Ovary (tissue), 9 donors: Measurements from ENCODE around the gene UCK2. TPM values are rescaled to one million over a fixed set of nuclear protein-coding genes. Genes with fewer than 3 reads are reported as not detected.
"Not testable (repeated sequence)": the region's sequence is repeated elsewhere in the genome, so short reads cannot be mapped to it uniquely, and the experiment has no call there.

ENCODE experiments used
- DNase-seq, 5 donors: peaks; one replicate each; pipeline ENCODE4 v3.0.0-alpha.2; 2019 to 2020
- H3K27ac ChIP-seq, 2 donors: fragments of 200-600 bp; one replicate each; pipeline versions ENCODE4 v1.5.1 to v1.8.0; 2019 to 2022
- H3K27me3 ChIP-seq: fragments of 200-600 bp; one replicate; pipeline ENCODE4 v1.8.0; 2022
- H3K36me3 ChIP-seq: fragments of 200-600 bp; sonication (generic); one replicate; pipeline ENCODE4 v1.5.1; 2019
- H3K4me1 ChIP-seq: one replicate; pipeline ENCODE4 v1.8.1; 2013; ENCODE audit warnings: mild to moderate bottlenecking, moderate library complexity; ENCODE audit not compliant: insufficient read depth
- H3K4me3 ChIP-seq: fragments of 200-600 bp; sonication (generic); one replicate; pipeline ENCODE4 v1.5.1; 2017
- H3K9me3 ChIP-seq, 2 donors: fragments of 200-600 bp in 1 of 2; sonication (generic) in 1 of 2; one replicate each; pipeline versions ENCODE4 v1.5.1 to v1.8.1; 2013 to 2019; ENCODE audit warnings: mild to moderate bottlenecking in 1 of 2, moderate library complexity in 1 of 2
- CTCF ChIP-seq, 3 donors: fragments of 450-650 bp in 2 of 3; fragments of 200-600 bp in 1 of 3; IDR thresholded peaks; one replicate each; pipeline versions ENCODE4 v1.5.1 to v1.8.0; 2016 to 2022; ENCODE audit warnings: antibody characterized with exemption in 3 of 3, mild to moderate bottlenecking in 1 of 3
- EP300 ChIP-seq: sonication (generic); formaldehyde crosslinking; IDR thresholded peaks from one replicate; pipeline ENCODE4 v1.6.1; 2017; ENCODE audit warnings: antibody characterized with exemption
- POLR2A ChIP-seq: fragments of 450-650 bp; IDR thresholded peaks from one replicate; pipeline ENCODE4 v1.6.1; 2017; ENCODE audit warnings: antibody characterized with exemption, mild to moderate bottlenecking, moderate library complexity
- WGBS, 3 donors: extraction: QIAGEN DNeasy Blood & Tissue Kit in 1 of 3; methylation state at CpG; one replicate each; pipeline versions ENCODE4 v1.1.5 to v1.1.7; 2013 to 2017; 5-methylcytosine and 5-hydroxymethylcytosine counted together
- intact Hi-C, 4 donors: fragments of 100-400 bp; cut with DNase I; formaldehyde crosslinking; loops; one replicate each; pipeline versions ENCODE4 v1.11.0 to v1.15.1; 2022 to 2023
- polyA plus RNA-seq, 2 donors: library from polyadenylated mRNA; stranded (reverse); fragments of 200-250 nt in 1 of 2; fragments of 350-450 nt in 1 of 2; fragmentation: Illumina TruSeq in 1 of 2; extraction: RNeasy Lipid Tissue Mini Kit (QIAGEN cat#74804) in 1 of 2; gene quantifications; one replicate each; pipeline ENCODE4 v1.2.3, GENCODE V29; 2013 to 2014
- total RNA-seq, 7 donors: library from RNA; depleted of rRNA in 2 of 7; stranded (reverse); fragments of >200 nt in 2 of 7; fragmentation: NEBNext Ultra II Directional in 3 of 7; extraction: Animal tissue kit (Norgen Biotek cat#: 25700) in 3 of 7; gene quantifications; one replicate each; pipeline versions ENCODE4 v1.1.0 to v1.2.4, GENCODE V29; 2016 to 2023
- donor health status: DM: no; HTN: no; CAD: no; lungs with moderate emphysema.
- donor health status: DM: no; HTN: no; CAD: no.
- donor health status: Bipolar disorder and iron deficiency.
- donor health status: DM: yes; HTN: yes; CAD: no.
- donor health status: DM: no; HTN: no; CAD: no.
- donor health status: DM: yes; HTN: yes; CAD: no.

Gene UCK2
- total and polyA plus RNA-seq, 9 donors = 7.3 to 22.7 (median 16.4) TPM

GRCh38 chr1:165795894-165796293 lies 31.5 kb upstream of the UCK2 start:
- Histone ChIP-seq H3K27me3 (no peaks in the 10 kb centered on the region), H3K27ac (no peak overlapping the region), H3K9me3 (no peaks in the 10 kb centered on the region), H3K4me1 (no peaks in the 10 kb centered on the region), H3K36me3 (no peaks in the 10 kb centered on the region), H3K4me3 (no peak overlapping the region)
- no peak for DNase-seq
- intact Hi-C loops = no loop called here
- 52 to 76% (median 67%) methylated on average over 2 of the region's 2 CpGs for WGBS, 3 donors
- no peak for TF ChIP-seq POLR2A
- no peak for TF ChIP-seq CTCF (IDR thresholded peaks at IDR 0.05)
- TF ChIP-seq EP300 = no peak

- H3K27me3 ChIP-seq = no peaks in the 10 kb centered on the region
- H3K36me3 ChIP-seq = no peaks in the 10 kb centered on the region
- DNase-seq = no peak
- no peak overlapping the region for H3K4me3 ChIP-seq
- H3K9me3 ChIP-seq = peaks cover 0 to 2% of the 10 kb centered on the region in 2 donors
- no peak overlapping the region for H3K27ac ChIP-seq
- intact Hi-C loops = no loop called here
- H3K4me1 ChIP-seq = no peaks in the 10 kb centered on the region
- no peak for TF ChIP-seq CTCF (IDR thresholded peaks at IDR 0.05)
- TF ChIP-seq POLR2A = no peak
- TF ChIP-seq EP300 = no peak
These were observed 28.0 kb upstream of the UCK2 start for GRCh38 chr1:165799387-165799786.

- WGBS, 3 donors = 62 to 74% (median 74%) methylated on average over 1 of the region's 1 CpG
- H3K9me3 ChIP-seq, intact Hi-C loops, H3K4me1 ChIP-seq, H3K4me3 ChIP-seq, H3K27me3 ChIP-seq, H3K27ac ChIP-seq, DNase-seq, H3K36me3 ChIP-seq: not testable (repeated sequence)
These were observed 22.9 kb upstream of the UCK2 start for GRCh38 chr1:165804513-165804912.

GRCh38 chr1:165807613-165808012 lies 19.8 kb upstream of the UCK2 start:
- TF ChIP-seq CTCF (IDR thresholded peaks at IDR 0.05) (no peak), POLR2A (no peak), EP300 (no peak)

GRCh38 chr1:165815725-165816124 lies 11.7 kb upstream of the UCK2 start:
- Histone ChIP-seq H3K4me1 (no peaks in the 10 kb centered on the region), H3K27ac (no peak overlapping the region), H3K4me3 (no peak overlapping the region), H3K27me3 (no peaks in the 10 kb centered on the region), H3K36me3 (no peaks in the 10 kb centered on the region), H3K9me3 (no peaks in the 10 kb centered on the region)
- intact Hi-C loops = no loop called here
- WGBS, 3 donors = 17 to 39% (median 21%) methylated on average over 3 of the region's 3 CpGs
- no peak for DNase-seq
- TF ChIP-seq POLR2A (no peak), CTCF (IDR thresholded peaks at IDR 0.05) (no peak), EP300 (no peak)

More at GRCh38 chr1:165807613-165808012, 19.8 kb upstream of the UCK2 start:
- Histone ChIP-seq H3K4me3 (no peak overlapping the region), H3K9me3 (no peaks in the 10 kb centered on the region), H3K4me1 (no peaks in the 10 kb centered on the region), H3K27me3 (no peaks in the 10 kb centered on the region), H3K27ac (no peak overlapping the region), H3K36me3 (no peaks in the 10 kb centered on the region)
- intact Hi-C loops = no loop called here
- DNase-seq = no peak
